Skeletal muscle cell (primary cell): ENCODE results near the gene EGFL6.
A peak's percentile ranks its signal among the peaks of the same experiment; 100 is the strongest.
"Not testable (repeated sequence)": the region's sequence is repeated elsewhere in the genome, so short reads cannot be mapped to it uniquely, and the experiment has no call there.

Experiments
- DNase-seq: peaks from one replicate; pipeline ENCODE4 v3.0.0-alpha.2; 2010; ENCODE audit warnings: low read depth
- H3K4me3 ChIP-seq: 2 replicates; pipeline ENCODE4 v1.5.1; 2011; ENCODE audit warnings: low read depth, mild to moderate bottlenecking, control low read depth, low read length, moderate library complexity

EGFL6 gene

DNA sequence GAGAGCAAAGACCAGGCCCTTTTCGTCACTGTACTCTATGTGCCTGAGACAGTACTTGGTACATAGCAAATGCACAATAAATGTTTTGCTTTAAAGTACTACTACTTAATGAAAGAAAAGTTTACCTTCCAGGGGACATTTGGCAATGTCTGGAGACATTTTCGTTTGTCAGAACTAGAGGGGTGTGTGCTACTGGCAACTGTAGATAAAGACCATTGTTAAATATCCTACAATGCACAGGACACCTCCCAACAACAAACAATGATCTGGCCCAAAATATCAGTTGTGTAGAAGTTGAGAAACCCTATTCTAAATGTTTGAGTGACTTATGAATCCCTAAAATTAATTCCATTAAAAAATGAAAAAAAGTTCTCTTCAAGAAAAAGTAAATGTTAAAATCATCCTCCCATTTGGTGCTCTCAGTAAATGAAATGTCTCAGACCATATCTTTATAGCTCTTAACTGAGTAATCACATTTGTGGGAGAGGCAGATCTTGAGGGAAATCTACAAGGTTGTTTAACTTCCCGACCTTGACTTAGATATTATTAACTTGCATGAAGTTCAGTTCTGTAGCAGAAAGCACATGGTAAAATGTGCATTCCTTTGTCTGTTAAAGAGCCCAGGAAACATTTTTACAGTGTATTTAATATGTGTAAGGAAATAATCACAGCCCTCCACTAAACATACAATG lies 18.5 kb downstream of the EGFL6 start:
- no peak overlapping the region for H3K4me3 ChIP-seq
- no peak for DNase-seq

DNA sequence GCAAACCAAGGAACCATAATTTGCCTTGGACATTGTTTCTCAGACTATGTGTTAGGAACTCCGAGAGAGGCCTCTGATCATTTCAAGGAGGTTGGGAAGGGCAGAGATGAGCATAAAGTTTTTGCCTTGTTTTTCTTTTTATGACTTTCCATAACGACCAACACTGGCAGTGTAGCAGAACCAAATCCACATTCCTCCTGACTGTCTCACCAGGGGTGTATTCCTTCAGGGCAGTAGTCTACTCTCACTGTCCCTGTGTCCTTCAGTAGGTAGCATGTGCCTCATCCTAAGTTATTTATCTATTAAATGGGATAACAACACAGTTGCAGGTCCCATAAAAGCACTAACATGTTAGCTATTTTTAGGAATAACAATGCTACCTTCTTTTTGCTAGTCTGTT lies 20.8 kb downstream of the EGFL6 start:
- no peak for DNase-seq
- no peak overlapping the region for H3K4me3 ChIP-seq

DNA sequence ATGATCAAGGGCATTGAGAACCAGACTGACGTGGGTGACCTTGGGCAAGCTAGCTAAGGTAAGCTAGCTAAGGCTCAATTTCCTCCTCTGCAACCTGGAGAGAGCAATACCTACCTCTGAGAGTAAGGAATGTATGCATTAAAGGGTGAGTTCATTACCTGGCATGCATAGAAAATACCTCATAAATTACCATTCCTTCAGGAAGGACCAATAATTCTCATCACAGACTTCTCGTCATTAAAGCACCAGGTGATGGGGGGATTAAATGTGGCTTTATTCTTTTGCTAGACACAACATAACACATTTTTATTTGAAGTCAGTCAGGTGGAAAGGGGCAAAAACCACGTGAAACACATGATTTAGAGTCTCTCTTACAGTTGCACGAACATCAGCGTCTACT lies 21.5 kb downstream of the EGFL6 start:
- H3K4me3 ChIP-seq, result no peak overlapping the region
- DNase-seq, result no peak

DNA sequence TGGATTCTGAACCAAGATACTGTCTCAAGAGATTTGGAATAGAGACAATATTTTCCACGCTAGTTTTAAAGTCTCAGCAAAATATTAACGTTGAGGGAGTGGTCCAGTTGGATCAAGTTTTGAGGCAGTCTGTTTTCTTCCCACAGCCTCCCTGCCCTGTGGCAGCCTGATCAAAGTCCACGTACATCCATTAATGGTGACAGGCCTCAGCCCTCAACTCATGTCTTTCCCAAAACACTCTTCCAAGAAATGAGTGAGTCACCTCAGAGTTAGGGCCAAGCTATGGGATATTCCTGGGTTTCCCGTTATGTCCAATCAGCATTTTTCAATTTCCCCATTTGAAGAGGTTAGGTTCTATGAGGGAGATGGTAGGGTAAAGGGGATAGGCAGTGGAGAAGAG lies 28.5 kb downstream of the EGFL6 start:
- no peak overlapping the region for H3K4me3 ChIP-seq
- no peak for DNase-seq

DNA sequence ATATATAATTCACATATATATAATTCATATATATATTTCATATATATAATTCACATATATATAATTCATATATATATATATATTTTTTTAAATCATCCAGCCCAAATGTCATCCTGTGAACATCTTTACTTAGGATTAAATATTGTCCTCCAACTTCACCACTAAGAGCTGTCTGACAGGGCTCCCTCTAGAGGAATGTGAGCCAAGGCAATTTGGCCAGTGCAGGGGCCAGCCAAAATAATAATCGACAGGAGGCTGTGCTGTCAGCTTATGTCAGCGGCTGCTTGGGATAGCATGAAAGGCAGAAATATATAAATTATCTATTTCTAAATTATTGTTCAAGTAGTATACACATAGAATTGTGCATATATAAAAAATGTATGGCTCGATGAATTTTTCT lies 29.5 kb downstream of the EGFL6 start:
- DNase-seq, result no peak
- no peak overlapping the region for H3K4me3 ChIP-seq

DNA sequence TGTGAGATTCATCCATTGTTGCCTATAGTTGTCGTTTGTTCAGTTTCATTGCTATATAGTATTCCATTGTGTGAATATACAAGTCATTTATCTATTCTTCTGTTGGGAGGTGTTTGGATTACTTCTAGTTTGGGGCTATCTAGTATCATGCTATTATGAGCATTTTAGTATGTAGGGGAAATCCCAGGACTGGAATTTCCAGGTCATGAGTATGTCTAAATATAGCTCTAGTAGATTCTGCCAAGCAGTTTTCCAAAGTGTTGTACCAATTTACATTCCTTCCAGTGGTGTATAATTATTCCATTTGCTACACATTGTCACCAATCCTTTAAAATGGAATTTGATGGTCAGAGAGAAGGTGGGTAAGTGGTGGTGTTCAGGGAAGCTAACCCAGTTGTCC lies 30.1 kb downstream of the EGFL6 start:
- H3K4me3 ChIP-seq, result no peak overlapping the region
- no peak for DNase-seq

DNA sequence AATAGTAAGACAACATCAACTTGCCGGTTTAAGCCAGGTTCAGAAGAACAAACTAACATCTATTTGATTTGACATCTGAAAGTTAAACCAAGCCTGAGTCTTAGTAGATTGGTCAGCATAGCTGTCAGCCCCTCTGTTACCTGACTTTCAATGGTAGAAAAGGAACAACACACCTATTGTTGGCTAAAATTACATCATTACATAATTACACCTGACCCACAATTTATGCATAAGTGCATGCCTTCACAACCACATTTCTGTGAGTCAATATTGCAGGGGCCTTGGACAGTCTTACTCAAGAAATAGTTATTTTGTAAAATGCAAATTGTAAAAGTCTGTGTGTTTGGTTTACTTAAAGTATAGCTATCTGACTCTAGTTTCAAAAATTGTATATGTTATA lies 36.2 kb downstream of the EGFL6 start:
- H3K4me3 ChIP-seq, result no peak overlapping the region
- no peak for DNase-seq

DNA sequence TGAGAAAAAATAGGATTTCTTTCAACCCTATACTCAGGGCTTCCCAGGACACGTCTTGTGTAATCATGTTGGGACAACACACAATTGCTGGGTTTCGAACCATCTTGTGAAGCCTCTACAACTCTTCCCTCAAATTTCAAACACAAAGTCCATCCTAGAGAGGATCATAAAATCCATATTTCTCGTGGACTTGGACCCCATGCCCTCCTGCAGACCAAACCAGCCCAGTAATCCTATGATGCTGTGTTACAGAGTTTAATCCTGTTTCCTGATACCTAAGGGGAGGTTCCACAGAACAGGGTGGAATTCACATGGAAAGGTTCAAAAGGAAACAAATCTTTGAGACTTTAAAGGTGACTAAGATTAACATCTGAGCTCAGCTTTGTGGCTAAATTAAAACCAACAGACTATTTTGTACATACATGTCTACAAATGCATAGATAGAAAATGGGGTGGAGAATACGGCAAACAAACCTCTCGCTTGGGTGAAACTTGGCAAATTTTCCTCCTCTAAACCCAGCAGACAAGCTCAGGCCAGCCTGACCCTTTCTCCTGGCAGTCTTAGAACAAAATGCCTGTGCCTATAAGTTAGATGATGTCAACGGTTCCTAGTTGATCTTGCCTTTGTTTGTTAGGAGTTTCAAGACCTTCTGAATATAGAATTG lies 38.1 kb downstream of the EGFL6 start:
- H3K4me3 ChIP-seq, result no peak overlapping the region
- DNase-seq, result no peak

DNA sequence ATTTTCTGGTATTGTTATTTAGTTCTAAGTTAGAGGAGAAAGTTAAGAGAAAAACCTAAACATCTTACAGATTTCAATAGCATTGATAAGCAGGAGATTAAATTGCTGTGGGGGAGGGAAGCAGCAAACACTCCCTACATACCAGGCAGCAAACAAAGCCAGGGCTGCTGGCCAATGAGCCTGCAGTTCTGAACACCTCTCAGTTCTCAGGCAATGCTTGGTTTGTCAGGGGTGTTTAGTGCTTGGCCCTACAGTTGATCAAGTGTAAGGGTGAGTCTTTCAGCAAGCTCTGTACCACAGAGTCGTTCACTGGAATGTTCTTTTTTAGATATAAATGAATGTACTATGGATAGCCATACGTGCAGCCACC lies 38.6 kb downstream of the EGFL6 start:
- H3K4me3 ChIP-seq, result no peak overlapping the region
- no peak for DNase-seq

DNA sequence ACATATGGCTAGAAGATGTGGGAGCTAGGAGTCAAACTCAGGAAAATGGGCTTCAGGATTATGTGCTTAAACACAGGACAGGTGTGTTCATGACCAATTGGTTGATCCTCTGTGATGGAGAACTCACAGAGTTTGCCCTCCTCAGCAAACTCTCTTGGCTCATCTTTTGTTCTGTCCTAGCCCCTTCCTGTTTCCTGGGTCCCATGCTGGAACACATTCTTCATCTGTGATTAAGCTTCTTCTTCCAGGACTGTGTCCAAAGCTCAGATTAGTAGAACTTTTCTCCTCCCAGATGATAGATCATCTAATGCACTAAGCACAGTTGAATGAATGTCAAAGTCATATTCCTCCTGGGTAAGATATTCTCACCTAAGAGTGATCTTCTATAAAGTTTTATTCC lies 44.8 kb downstream of the EGFL6 start:
- no peak overlapping the region for H3K4me3 ChIP-seq
- no peak for DNase-seq

DNA sequence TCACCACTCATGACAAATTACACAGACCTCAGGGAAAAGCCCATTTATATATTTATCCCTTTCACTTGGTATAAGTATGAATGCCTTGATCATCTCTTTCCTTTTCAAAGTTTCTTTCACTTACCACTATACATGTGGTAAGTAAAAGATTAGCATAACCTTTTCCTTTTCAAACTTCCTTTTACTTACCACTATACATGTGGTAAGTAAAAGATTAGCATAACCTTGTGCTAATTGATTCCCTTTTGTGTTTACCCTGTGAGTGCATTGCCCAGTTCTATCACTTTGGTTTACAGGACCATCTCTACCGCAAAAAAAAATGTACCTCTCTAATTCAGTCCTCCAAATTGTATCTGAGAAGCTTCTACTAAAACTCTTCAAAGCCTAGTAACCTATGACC lies 50.8 kb downstream of the EGFL6 start:
- H3K4me3 ChIP-seq, result no peak overlapping the region
- DNase-seq, result no peak

DNA sequence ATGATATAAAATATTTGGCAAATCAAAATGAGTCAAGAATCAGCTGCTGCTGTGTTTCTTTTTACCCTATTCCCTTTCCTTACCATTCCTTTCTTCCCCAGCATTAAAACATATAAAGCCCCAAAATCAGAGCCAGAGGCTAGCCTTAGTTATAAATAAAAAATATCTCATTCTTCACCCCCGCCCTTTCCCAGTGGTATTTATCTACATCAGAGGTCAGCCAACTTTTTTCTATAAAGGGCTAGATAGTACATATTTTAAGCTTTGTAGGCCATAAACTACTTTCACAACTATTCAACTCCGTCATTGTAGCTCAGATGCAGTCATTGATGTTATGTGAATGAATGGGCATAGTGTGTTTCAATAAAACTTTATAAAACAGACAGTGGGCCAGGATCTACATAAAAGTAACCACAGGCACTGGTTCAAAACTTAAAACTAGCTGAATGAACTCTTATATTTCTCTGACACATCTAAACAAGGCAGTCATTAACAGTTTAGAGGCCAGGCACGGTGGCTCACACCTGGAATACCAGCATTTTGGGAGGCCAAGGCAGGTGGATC lies 53.1 kb downstream of the EGFL6 start:
- H3K4me3 ChIP-seq, result no peak overlapping the region
- DNase-seq, result no peak

DNA sequence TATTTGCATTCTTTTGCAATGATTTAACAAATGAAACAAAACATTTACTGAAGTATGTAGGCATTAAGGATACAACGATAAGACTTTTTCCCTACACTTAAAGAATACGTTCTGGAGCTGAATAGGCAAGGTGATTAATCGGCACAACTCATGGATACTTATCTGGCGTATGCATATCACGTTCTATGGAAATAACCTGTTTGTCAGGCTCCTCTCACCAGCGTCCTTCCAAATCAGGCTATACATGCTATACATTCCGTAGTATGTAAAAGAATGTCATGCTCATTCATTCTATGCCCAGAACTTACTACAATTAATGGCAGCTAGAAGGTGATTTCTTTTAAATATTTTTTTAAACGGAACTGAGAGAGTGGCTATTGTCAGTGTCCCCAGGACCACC lies 57.9 kb downstream of the EGFL6 start:
- no peak overlapping the region for H3K4me3 ChIP-seq

DNA sequence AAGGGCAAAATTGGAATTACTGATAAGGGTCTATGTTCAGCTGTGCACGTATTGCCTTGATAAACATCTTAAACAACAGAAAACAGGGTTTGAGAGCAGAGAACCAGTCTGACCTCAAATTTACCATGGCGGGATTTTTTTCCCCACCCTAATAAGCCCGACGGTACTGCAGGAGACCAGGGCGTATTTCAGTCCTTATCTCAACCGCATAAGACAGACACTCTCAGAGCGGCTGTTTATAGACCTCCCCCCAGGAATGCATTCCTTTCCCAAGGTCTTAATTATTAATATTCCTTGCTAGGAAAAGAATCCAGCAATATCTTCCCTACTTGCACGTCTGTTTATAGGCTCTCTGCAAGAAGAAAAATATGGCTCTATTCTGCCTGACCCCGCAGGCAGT lies 67.8 kb downstream of the EGFL6 start:
- H3K4me3 ChIP-seq, DNase-seq: not testable (repeated sequence)

More for the DNA sequence above, 57.9 kb downstream of the EGFL6 start:
- DNase-seq, result no peak

DNA sequence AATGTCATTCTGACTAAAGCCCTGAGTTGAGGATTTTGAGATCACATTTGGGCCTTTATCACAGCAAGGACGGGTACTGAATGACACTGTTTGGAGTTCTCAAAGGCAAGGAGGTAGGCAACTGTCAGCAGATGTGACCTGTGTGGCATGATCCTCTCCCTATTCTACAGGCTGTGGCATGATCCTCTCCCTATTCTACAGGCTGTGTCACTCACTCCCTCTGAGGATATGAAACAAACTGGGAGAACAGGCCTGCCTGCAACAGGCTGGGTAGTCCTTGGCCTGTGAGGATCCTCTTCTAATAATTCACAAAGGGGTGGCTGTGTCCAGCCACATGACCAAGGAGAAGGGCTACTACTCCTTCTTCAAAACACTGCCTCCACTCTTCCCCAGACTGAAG lies 68.6 kb downstream of the EGFL6 start:
- DNase-seq, result no peak
- H3K4me3 ChIP-seq, result no peak overlapping the region

DNA sequence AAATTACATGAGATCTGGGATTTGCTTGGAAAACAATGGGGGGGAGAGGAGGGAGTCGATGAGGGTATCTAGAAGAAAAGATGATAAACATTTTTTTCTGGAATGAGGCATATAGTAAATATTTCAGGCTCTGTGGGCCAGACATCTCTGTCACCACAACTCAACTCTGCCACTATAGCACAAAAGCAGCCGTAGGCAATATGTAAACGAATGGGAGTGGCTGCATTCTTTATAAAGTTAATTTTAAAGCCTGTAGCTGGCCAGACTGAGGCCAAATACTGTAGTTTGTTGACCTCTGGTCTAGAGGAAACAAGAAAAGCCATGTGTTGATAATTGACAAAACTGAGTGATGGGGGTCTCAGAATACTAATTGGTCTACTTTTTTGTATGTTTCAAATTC lies 69.4 kb downstream of the EGFL6 start:
- H3K4me3 ChIP-seq, result no peak overlapping the region
- no peak for DNase-seq

DNA sequence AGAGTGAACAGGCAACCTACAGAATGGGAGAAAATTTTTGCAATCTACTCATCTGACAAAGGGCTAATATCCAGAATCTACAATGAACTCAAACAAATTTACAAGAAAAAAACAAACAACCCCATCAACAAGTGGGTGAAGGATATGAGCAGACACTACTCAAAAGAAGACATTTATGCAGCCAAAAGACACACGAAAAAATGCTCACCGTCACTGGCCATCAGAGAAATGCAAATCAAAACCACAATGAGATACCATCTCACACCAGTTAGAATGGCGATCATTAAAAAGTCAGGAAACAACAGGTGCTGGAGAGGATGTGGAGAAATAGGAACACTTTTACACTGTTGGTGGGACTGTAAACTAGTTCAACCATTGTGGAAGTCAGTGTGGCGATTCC lies 72.3 kb downstream of the EGFL6 start:
- not testable (repeated sequence) for DNase-seq, H3K4me3 ChIP-seq

DNA sequence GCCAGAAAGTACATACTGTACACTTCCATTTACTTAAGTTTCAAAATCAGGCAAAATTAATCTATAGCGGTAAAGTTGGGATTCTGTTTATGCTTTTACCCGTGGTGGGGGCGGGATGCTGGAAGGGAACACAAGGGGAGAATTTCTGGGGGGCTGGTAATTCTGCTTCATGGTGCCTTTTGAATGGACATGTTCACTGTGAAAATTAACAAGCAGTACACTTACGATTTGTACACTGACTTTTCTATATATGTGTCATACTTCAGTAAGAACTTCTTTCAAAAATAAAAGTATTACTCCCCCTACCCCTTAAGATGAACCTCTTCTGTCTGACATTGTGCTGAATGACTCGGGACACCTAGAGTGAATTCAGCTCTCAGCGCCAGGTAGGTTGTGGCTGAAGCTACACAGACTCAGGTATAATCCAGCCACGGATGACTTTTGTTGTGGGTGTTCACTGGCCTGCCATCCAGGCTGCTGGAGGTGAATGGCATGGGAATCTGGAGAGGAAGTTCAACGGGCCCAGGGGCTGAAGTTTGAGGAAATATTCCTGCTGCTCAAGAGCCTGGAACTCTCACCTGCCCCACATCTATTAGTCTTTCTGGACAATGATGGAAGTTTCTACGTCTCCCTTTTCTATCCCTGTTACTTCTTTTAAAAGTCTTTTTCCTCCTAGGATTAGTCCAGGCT lies 76.2 kb downstream of the EGFL6 start:
- DNase-seq, result no peak
- no peak overlapping the region for H3K4me3 ChIP-seq

DNA sequence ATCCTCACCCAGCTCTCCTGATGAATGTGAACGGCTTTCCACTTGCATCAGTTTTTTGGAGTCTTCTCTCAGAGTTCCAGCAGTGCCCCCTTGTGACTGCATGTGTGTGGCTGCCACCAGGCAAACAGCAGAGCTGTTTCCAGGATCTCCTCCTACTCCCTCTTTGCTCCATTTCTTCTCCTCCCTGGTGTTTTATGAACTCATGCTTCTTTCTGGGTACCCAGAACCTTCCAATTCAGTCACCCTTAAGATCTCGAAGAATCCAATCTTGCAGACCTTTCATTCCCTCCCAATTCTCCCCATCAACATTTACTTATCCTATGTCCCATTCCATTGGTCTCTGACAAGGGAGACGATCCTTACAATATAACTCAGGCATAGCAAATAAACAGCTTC lies 76.8 kb downstream of the EGFL6 start:
- H3K4me3 ChIP-seq, result no peak overlapping the region
- no peak for DNase-seq

DNA sequence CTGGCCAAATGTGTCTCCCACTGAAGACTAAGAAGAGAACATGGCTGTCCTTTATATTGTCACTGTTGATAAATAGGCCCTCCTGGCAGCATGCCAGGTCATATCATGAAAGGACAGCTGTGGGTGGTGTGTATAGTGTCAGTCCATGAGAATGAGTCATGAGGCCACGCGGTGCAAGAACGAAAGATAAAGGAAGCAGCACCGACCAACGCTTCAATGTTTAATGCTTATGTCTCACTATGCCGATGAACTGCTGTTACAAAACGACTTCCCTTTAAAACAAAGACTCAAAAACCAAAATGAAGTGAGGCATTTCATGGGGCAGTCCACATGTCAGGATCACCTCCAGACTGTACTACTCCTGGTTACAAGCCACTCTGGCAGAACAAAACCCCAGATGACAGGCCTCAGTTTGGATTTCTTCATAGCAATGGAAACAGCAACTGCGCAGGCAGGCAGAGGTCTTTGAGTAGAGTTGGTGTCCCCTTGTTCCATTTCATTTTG lies 78.4 kb downstream of the EGFL6 start:
- DNase-seq, result peak; percentile 48
- no peak overlapping the region for H3K4me3 ChIP-seq
